Epithelial cell of proximal tubule (primary cell): ENCODE measurements around the gene TAS2R46. TPM values are rescaled to one million over a fixed set of nuclear protein-coding genes. Genes with fewer than 3 reads are reported as not detected.
"Not testable (repeated sequence)": the region's sequence is repeated elsewhere in the genome, so short reads cannot be mapped to it uniquely, and the experiment has no call there.

ENCODE experiments used
- DNase-seq: peaks from one replicate; pipeline ENCODE4 v3.0.0-alpha.2; 2011; ENCODE audit warnings: low read depth
- H3K4me3 ChIP-seq: 2 replicates; pipeline ENCODE4 v1.5.1; 2011; ENCODE audit warnings: low read depth, mild to moderate bottlenecking, low read length
- total RNA-seq: library from RNA; depleted of rRNA; stranded (reverse); fragments of >200 nt; gene quantifications from 2 replicates; pipeline ENCODE4 v1.2.3, GENCODE V29; 2015
- TF ChIP-seq, protein P1 (sequence below): conservative IDR thresholded peaks from 2 replicates; pipeline ENCODE4 v1.5.1; 2012; ENCODE audit warnings: low read depth, mild to moderate bottlenecking, low read length

TAS2R46 gene
- total RNA-seq, 1 donor from 2014 or later: 0.17 TPM

DNA sequence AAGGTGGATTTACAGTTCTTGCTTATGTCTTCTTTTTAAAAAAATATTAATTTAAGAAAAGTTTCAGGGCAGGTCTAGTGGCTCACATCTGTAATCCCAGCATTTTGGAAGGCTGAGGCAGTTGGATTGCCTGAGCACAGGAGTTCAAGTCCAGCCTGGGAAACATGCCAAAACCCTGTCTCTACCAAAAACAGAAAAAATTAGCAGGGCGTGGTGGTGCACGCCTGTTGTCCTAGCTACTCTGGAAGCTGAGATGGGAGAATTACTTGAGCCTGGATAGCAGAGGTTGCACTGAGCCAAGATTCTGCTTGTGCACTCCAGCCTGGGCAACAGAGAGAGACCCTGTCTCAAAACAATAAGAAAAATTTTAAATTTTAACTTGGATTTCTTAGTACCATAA is 5.4 kb upstream of the TAS2R46 start:
- TF ChIP-seq, protein P1, sequence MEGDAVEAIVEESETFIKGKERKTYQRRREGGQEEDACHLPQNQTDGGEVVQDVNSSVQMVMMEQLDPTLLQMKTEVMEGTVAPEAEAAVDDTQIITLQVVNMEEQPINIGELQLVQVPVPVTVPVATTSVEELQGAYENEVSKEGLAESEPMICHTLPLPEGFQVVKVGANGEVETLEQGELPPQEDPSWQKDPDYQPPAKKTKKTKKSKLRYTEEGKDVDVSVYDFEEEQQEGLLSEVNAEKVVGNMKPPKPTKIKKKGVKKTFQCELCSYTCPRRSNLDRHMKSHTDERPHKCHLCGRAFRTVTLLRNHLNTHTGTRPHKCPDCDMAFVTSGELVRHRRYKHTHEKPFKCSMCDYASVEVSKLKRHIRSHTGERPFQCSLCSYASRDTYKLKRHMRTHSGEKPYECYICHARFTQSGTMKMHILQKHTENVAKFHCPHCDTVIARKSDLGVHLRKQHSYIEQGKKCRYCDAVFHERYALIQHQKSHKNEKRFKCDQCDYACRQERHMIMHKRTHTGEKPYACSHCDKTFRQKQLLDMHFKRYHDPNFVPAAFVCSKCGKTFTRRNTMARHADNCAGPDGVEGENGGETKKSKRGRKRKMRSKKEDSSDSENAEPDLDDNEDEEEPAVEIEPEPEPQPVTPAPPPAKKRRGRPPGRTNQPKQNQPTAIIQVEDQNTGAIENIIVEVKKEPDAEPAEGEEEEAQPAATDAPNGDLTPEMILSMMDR: no peak
- no peak for DNase-seq
- no peak overlapping the region for H3K4me3 ChIP-seq

DNA sequence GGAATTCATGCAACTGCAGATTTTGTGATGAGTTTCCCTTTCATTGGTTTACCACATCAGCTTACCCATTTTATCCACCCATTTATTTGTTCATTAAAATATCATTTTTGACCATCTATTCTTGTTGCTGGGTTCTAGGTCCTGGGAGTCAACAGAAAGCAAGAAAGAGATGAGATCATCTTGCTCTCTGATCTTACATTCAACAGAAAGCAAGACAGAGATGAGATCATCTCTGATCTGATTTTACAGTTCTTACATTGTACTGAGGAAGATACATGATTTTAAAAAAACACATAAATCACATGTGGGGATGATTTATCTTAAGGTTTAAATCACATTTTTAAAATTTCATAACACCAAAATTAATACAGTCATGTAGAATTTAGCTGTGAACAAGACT is 2.3 kb downstream of the TAS2R46 start:
- H3K4me3 ChIP-seq: no peak overlapping the region
- TF ChIP-seq, protein P1: no peak
- no peak for DNase-seq

DNA sequence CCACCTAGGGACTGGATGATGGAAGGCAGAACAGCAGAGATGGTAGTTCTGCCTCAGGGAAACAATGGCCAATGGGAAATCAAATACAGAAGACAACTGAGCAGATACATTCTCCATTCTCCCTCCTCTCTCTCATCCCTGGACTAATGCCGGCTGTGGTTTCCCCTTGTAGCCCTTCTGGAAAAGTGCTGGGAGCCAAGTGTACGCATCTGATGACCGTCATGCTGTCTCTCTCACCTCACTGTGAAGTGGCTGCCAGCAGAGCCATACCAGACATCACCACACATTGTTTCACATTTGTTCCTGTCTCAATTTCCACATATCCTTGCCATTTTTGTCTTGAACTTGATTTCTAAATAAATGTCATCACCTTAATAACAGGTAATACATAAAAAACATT is 3.1 kb downstream of the TAS2R46 start:
- no peak overlapping the region for H3K4me3 ChIP-seq
- DNase-seq: no peak
- TF ChIP-seq, protein P1: no peak

DNA sequence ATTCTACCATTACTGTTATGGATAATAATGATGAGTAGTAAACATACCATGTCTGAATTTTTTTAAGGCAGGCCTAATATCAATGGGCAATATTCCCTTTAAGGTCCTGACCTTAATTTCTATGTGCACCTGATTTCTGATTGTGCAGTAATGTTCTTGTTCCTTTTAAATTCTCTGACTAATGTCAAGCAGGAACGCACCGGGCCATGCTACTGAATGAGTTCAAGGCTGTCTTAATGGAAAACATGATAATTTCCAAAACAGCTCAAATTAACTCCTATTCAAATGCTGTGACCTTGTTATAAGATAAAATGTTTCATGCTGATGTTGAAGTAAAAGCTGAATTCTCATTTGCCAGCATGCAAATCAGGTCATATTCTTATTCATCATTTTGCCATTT is 6.8 kb downstream of the TAS2R46 start:
- TF ChIP-seq, protein P1: no peak

DNA sequence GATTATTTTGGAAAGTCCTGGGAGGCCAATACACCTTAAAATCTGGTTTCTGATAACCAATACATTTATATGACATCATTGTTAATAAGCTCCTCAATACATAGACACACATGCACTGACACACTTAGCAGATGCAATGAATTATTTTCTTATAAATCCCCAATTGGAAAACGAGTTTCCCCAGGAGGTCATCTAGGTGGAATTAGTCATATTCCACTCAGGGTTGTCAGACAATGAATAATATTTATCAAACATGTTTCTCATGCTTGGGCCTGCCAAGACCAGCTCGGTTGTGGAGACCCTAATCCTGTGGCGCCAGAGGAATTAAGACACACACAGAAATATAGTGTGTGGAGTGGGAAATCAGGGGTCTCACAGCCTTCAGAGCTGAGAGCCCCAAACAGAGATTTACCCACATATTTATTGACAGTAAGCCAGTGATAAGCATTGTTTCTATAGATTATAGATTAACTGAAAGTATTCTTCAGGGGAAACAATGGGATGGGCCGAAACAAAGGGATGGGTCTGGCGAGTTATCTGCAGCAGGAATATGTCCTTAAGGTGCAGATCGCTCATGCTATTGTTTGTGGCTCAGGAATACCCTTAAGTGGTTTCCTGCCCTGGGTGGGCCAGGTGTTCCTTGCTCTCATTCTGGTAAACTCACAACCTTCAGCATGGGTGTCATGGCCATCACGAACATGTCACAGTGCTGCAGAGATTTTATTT is 12.1 kb downstream of the TAS2R46 start:
- H3K4me3 ChIP-seq, DNase-seq: not testable (repeated sequence)

More for the DNA sequence above, 6.8 kb downstream of the TAS2R46 start:
- no peak overlapping the region for H3K4me3 ChIP-seq
- no peak for DNase-seq

DNA sequence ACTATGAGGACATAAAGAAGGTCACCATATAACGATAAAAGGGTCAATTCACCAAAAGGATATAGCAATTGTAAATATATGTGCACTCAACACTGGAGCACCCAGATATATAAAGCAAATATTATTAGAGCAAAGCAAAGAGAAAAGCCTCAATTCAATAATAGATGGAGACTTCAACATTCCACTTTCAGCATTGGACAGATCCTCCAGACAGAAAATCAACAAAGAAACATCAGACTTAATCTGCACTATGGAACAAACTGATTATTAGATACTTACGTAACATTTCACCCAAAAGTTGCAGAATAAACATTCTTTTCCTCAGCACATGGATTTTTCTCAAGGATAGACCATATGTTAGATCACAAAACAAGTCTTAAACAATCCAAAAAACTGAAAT is 20.7 kb downstream of the TAS2R46 start:
- DNase-seq, H3K4me3 ChIP-seq: not testable (repeated sequence)

DNA sequence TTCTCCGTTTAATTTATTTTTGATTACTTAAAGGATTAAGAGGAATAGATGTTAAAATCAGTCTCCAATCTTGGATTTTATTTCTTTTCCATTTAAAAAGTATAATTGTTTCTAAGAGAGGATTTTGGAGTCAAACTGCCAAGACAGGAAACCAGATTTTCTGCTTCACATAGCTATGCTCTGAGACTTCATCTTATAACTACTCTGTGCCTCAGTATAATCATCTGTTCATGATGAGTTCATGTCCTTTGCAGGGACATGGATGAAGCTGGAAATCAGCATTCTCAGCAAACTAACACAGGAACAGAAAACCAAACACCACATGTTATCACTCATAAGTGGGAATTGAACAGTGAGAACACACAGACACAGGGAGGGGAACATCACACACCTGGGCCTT is 21.9 kb downstream of the TAS2R46 start:
- H3K4me3 ChIP-seq: no peak overlapping the region
- TF ChIP-seq, protein P1: no peak
- no peak for DNase-seq

DNA sequence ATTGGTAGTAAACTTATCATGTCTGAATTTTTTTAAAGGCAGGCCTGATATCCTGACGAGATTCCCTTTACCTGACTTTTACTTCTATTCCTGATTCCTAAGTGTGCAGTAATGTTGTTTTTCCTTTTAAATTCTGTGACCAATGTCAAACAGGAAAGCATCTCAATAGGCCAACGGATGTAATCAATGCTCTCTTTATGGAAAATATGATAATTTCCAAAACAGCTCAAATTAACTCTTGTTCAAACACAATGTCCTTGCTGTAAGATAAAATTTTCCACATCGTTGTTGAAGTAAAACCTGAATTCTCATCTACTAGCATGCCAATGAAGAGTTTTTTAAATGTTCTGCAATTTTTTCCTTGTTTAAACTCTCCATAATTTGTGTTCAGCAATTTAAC is 22.9 kb downstream of the TAS2R46 start:
- TF ChIP-seq, protein P1: no peak

DNA sequence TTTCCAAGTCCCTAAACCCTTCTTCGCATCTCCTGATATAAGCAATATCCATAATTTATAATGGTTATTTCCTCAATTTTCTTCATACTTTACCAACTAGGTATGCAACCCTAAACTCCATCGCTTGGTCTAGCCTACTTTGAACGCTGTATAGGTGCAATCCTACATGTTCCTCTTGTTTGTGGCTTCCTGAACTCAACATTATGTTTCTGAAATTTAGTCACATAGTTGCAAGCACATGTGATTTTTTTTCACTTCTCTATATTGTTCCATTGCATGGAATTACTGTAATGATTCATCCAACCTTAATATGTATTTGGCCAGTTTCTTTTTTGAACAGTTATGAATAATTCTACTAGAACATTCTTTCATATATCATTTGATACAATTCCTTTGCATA is 28.1 kb downstream of the TAS2R46 start:
- DNase-seq, H3K4me3 ChIP-seq: not testable (repeated sequence)

More for the DNA sequence above, 22.9 kb downstream of the TAS2R46 start:
- no peak overlapping the region for H3K4me3 ChIP-seq
- DNase-seq: no peak
